Liver (tissue), 3 donors: ENCODE data around the gene ADAMTS7.
"Not testable (repeated sequence)": the region's sequence is repeated elsewhere in the genome, so short reads cannot be mapped to it uniquely, and the experiment has no call there.

ENCODE experiments used
- ATF3 ChIP-seq: IDR thresholded peaks from 2 replicates; pipeline ENCODE4 v1.6.1; 2016; ENCODE audit warnings: antibody characterized with exemption
- CTCF ChIP-seq: fragments of 150-350 bp; IDR thresholded peaks from 2 replicates; pipeline ENCODE4 v1.5.1; 2017; ENCODE audit warnings: improper control_type of control experiment, low read depth, low read length; ENCODE audit not compliant: missing input control
- JUND ChIP-seq, 2 donors: IDR thresholded peaks; 2 replicates each; pipeline ENCODE4 v1.6.1; 2016; ENCODE audit warnings: antibody characterized with exemption in 2 of 2
- MAX ChIP-seq: IDR thresholded peaks from 2 replicates; pipeline ENCODE4 v1.6.1; 2016; ENCODE audit warnings: antibody characterized with exemption
- REST ChIP-seq: IDR thresholded peaks from 2 replicates; pipeline ENCODE4 v1.6.1; 2016; ENCODE audit warnings: antibody characterized with exemption, mild to moderate bottlenecking
- RXRA ChIP-seq, 2 donors: IDR thresholded peaks; 2 replicates each; pipeline ENCODE4 v1.6.1; 2017 to 2018; ENCODE audit warnings: antibody characterized with exemption in 2 of 2, mild to moderate bottlenecking in 1 of 2
- SP1 ChIP-seq: IDR thresholded peaks from 2 replicates; pipeline ENCODE4 v1.6.1; 2018; ENCODE audit warnings: antibody characterized with exemption, mild to moderate bottlenecking
- TAF1 ChIP-seq: conservative IDR thresholded peaks from 2 replicates; pipeline ENCODE4 v1.6.1; 2016; ENCODE audit warnings: antibody characterized with exemption, mild to moderate bottlenecking
- ZBTB33 ChIP-seq: IDR thresholded peaks from 2 replicates; pipeline ENCODE4 v1.6.1; 2016; ENCODE audit warnings: antibody characterized with exemption
- donor health status: healthy.
- donor health status: healthy.

GRCh38 chr15:78766641-78767071 is 44.6 kb downstream of the ADAMTS7 start:
- not testable (repeated sequence) for TF ChIP-seq CTCF; REST; ATF3; MAX; TAF1; RXRA (IDR thresholded peaks at IDR 0.05); SP1; ZBTB33; JUND (IDR thresholded peaks at IDR 0.05)
